SK-N-SH (cell line): Measurements from ENCODE around the gene L3MBTL2. TPM values are rescaled to one million over a fixed set of nuclear protein-coding genes. Genes with fewer than 3 reads are reported as not detected.

Experiments
- CTCF ChIA-PET: fragments of 300-600, 350-600 bp; formaldehyde crosslinking; extraction: SDS; loops from one replicate; lab custom pipeline; 2021; lab: Yijun Ruan, JAX
- POLR2A ChIA-PET: fragments of 350-600 bp; sonication (Branson Sonifier 250); formaldehyde crosslinking; extraction: SDS; loops from one replicate; lab custom pipeline; 2020; ENCODE audit warnings: antibody characterized with exemption, inconsistent platforms; lab: Yijun Ruan, JAX
- DNase-seq: peaks from one replicate; pipeline ENCODE4 v3.0.0; 2012
- H2AFZ ChIP-seq: fragments of 200-600 bp; sonication (generic); 2 replicates; pipeline ENCODE4 v1.8.1; 2016; ENCODE audit warnings: antibody characterized with exemption, mild to moderate bottlenecking, low read depth
- H3F3A ChIP-seq: fragments of 200-600 bp; sonication (generic); replicated peaks from 2 replicates; pipeline ENCODE3; 2016; ENCODE audit warnings: antibody characterized with exemption, mild to moderate bottlenecking; ENCODE audit not compliant: insufficient read depth
- H3K27ac ChIP-seq, 2 experiments: fragments of 200-500 bp in 1 of 2; fragments of 200-600 bp in 1 of 2; sonication (Bioruptor generic) in 1 of 2; sonication (generic), shearing (Covaris generic) in 1 of 2; 2 replicates each; pipeline versions ENCODE4 v1.5.1 to v1.6.1; 2014 to 2016; ENCODE audit warnings: low read depth in 2 of 2, inconsistent platforms in 1 of 2, low read length in 1 of 2, mild to moderate bottlenecking in 1 of 2, mixed read lengths in 1 of 2
- H3K27me3 ChIP-seq: fragments of 200-600 bp; sonication (generic), shearing (Covaris generic); 2 replicates; pipeline ENCODE4 v1.6.1; 2016; ENCODE audit warnings: mixed run types; ENCODE audit not compliant: insufficient read depth
- H3K36me3 ChIP-seq, 2 experiments: fragments of 200-500 bp in 1 of 2; fragments of 200-600 bp in 1 of 2; sonication (Bioruptor generic) in 1 of 2; sonication (generic) in 1 of 2; replicated peaks in 1 of 2; 2 replicates each; pipeline versions ENCODE3 to v1.5.1; 2014 to 2016; ENCODE audit warnings: low read length in 1 of 2, mild to moderate bottlenecking in 1 of 2; ENCODE audit not compliant: insufficient read depth in 2 of 2, control insufficient read depth in 1 of 2
- H3K4me1 ChIP-seq, 2 experiments: fragments of 200-500 bp in 1 of 2; fragments of 200-600 bp in 1 of 2; sonication (Bioruptor generic) in 1 of 2; sonication (generic), shearing (Covaris generic) in 1 of 2; 2 replicates each; pipeline versions ENCODE4 v1.5.1 to v1.6.1; 2014 to 2016; ENCODE audit warnings: low read depth in 1 of 2, low read length in 1 of 2, mixed run types in 1 of 2; ENCODE audit not compliant: insufficient read depth in 2 of 2, control insufficient read depth in 1 of 2
- H3K4me2 ChIP-seq: fragments of 200-600 bp; sonication (generic), shearing (Covaris generic); 2 replicates; pipeline ENCODE4 v1.6.1; 2017; ENCODE audit warnings: mixed run types
- H3K4me3 ChIP-seq, 2 experiments: fragments of 200-500 bp in 1 of 2; fragments of 200-600 bp in 1 of 2; sonication (Bioruptor generic) in 1 of 2; sonication (generic), shearing (Covaris generic) in 1 of 2; 2 replicates each; pipeline versions ENCODE4 v1.5.1 to v1.8.1; 2014 to 2016; ENCODE audit warnings: low read depth in 2 of 2, inconsistent platforms in 1 of 2, low read length in 1 of 2, mild to moderate bottlenecking in 1 of 2, mixed read lengths in 1 of 2, moderate library complexity in 1 of 2
- H3K79me2 ChIP-seq: fragments of 200-600 bp; sonication (generic); 2 replicates; pipeline ENCODE4 v1.8.1; 2017; ENCODE audit warnings: mild to moderate bottlenecking; ENCODE audit not compliant: insufficient read depth
- H3K9ac ChIP-seq: fragments of 200-600 bp; sonication (generic); 2 replicates; pipeline ENCODE4 v1.6.1; 2017; ENCODE audit warnings: mixed run types
- H3K9me2 ChIP-seq: fragments of 200-600 bp; sonication (generic); 2 replicates; pipeline ENCODE4 v1.6.1; 2017; ENCODE audit warnings: mixed run types
- H3K9me3 ChIP-seq: fragments of 200-600 bp; sonication (generic); 2 replicates; pipeline ENCODE4 v1.6.1; 2017; ENCODE audit warnings: mixed run types, mild to moderate bottlenecking, moderate library complexity
- H4K20me1 ChIP-seq: fragments of 200-600 bp; sonication (generic); 2 replicates; pipeline ENCODE4 v1.6.1; 2017; ENCODE audit warnings: mild to moderate bottlenecking, mixed run types; ENCODE audit not compliant: insufficient read depth
- ELF1 ChIP-seq: IDR thresholded peaks from 2 replicates; pipeline ENCODE4 v1.4.0; 2012
- EZH2phosphoT487 ChIP-seq: fragments of 200-600 bp; sonication (generic); IDR thresholded peaks from 2 replicates; pipeline ENCODE4 v1.6.1; 2017; ENCODE audit warnings: low read depth, mixed run types, mild to moderate bottlenecking, antibody characterized with exemption, moderate library complexity, borderline replicate concordance
- FOXJ3 ChIP-seq: sonication (generic); formaldehyde crosslinking; IDR thresholded peaks from 2 replicates; pipeline ENCODE4 v1.5.1; 2020; ENCODE audit warnings: mild to moderate bottlenecking, missing genetic modification reagents
- FOXM1 ChIP-seq: IDR thresholded peaks from 2 replicates; pipeline ENCODE4 v1.4.0; 2012; ENCODE audit warnings: low read depth, mild to moderate bottlenecking
- GATA2 ChIP-seq: sonication (generic); formaldehyde crosslinking; IDR thresholded peaks from 2 replicates; pipeline ENCODE4 v1.5.0; 2020; ENCODE audit warnings: mild to moderate bottlenecking, missing genetic modification reagents
- MAX ChIP-seq: IDR thresholded peaks from 2 replicates; pipeline ENCODE4 v1.4.0; 2012; ENCODE audit warnings: low read depth
- MXI1 ChIP-seq: IDR thresholded peaks from 2 replicates; pipeline ENCODE4 v1.6.1; 2012; ENCODE audit warnings: mild to moderate bottlenecking, low read depth, low read length, improper control_type of control experiment
- POLR2AphosphoS5 ChIP-seq: IDR thresholded peaks from 2 replicates; pipeline ENCODE4 v1.6.1; 2012; ENCODE audit warnings: low read depth, low read length
- RCOR1 ChIP-seq: fragments of 150-350 bp; IDR thresholded peaks from 2 replicates; pipeline ENCODE4 v1.6.1; 2017; ENCODE audit warnings: antibody characterized with exemption, low read length
- RXRA ChIP-seq: IDR thresholded peaks from 2 replicates; pipeline ENCODE4 v1.4.0; 2012; ENCODE audit warnings: low read depth, mild to moderate bottlenecking, borderline replicate concordance
- TCF12 ChIP-seq: IDR thresholded peaks from 2 replicates; pipeline ENCODE4 v1.4.0; 2012
- USF2 ChIP-seq: fragments of 150-350 bp; IDR thresholded peaks from 2 replicates; pipeline ENCODE4 v1.6.1; 2017; ENCODE audit warnings: antibody characterized with exemption, low read length, low read depth, borderline replicate concordance
- YY1 ChIP-seq: IDR thresholded peaks from 2 replicates; pipeline ENCODE4 v1.4.0; 2012; ENCODE audit warnings: low read depth, mild to moderate bottlenecking
- ZBTB33 ChIP-seq: IDR thresholded peaks from 2 replicates; pipeline ENCODE4 v1.4.0; 2012; ENCODE audit warnings: low read depth, borderline replicate concordance
- WGBS: methylation state at CpG from one replicate; pipeline ENCODE4 v1.1.6; 2017; ENCODE audit warnings: low lambda C conversion rate; 5-methylcytosine and 5-hydroxymethylcytosine counted together
- polyA plus RNA-seq, 3 experiments: library from polyadenylated mRNA; depleted of rRNA; stranded (reverse); fragments of >200 nt; gene quantifications; 2 replicates each; pipeline ENCODE4 v1.2.3, GENCODE V29; 2012
- TF ChIP-seq, protein P1 (sequence below): IDR thresholded peaks from 2 replicates; pipeline ENCODE4; 2012

L3MBTL2 gene
- polyA plus RNA-seq, 1 of the 3 experiments (the other 2 are of a cell fraction) = 13.3 TPM

- Histone ChIP-seq H3K9ac (no peak within 1 kb of the TSS), H3K79me2 (no peaks in the 10 kb centered on the region), H4K20me1 (no peaks in the 10 kb centered on the region)
- no peak for TF ChIP-seq ZBTB33
- no peak for TF ChIP-seq MXI1
- no peak for TF ChIP-seq YY1
- no peak for TF ChIP-seq MAX
- TF ChIP-seq USF2 = no peak
- no peak for TF ChIP-seq TCF12
- TF ChIP-seq, protein P1, sequence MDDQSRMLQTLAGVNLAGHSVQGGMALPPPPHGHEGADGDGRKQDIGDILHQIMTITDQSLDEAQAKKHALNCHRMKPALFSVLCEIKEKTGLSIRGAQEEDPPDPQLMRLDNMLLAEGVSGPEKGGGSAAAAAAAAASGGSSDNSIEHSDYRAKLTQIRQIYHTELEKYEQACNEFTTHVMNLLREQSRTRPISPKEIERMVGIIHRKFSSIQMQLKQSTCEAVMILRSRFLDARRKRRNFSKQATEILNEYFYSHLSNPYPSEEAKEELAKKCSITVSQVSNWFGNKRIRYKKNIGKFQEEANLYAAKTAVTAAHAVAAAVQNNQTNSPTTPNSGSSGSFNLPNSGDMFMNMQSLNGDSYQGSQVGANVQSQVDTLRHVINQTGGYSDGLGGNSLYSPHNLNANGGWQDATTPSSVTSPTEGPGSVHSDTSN = no peak
- no peak for TF ChIP-seq FOXM1
- no peak for TF ChIP-seq EZH2phosphoT487
- no peak for TF ChIP-seq FOXJ3 (CRISPR knock-in tag)
- no peak for TF ChIP-seq POLR2AphosphoS5
- no peak for TF ChIP-seq GATA2 (CRISPR knock-in tag)
- no peak for TF ChIP-seq RXRA
- no peak for TF ChIP-seq RCOR1
- no peak for TF ChIP-seq ELF1
- TF ChIP-seq, all 33 proteins: peak for 0
- no peaks in the 10 kb centered on the region; a peak in 1 of 4 replicates for H3K4me1 ChIP-seq
- H3K9me3 ChIP-seq = no peaks in the 10 kb centered on the region
- no peaks in the 10 kb centered on the region for H3K36me3 ChIP-seq
- WGBS = 52% methylated on average over 2 of the region's 24 CpGs
- no peak within 1 kb of the TSS for H3K4me3 ChIP-seq
- peak; percentile 72 for DNase-seq
- ChIA-PET CTCF (no interaction called here), POLR2A (interaction anchor here (0.5 kb wide), 1 partner anchor 250 kb away, joined by 4 read pairs; no protein-coding TSS in a partner anchor)
- H3K27me3 ChIP-seq = no peaks in the 10 kb centered on the region
- H3K4me2 ChIP-seq = no peak within 1 kb of the TSS
- no peaks in the 10 kb centered on the region for H3F3A ChIP-seq
- no peak within 1 kb of the TSS for H2AFZ ChIP-seq
- H3K27ac ChIP-seq = no peak within 1 kb of the TSS
- H3K9me2 ChIP-seq = no peaks in the 10 kb centered on the region
Observed at GRCh38 chr22:41240377-41241132, 35.4 kb downstream of the L3MBTL2 start, which contains the start of gene CHADL. TSS of gene CHADL (minus strand) at chr22:41240931. CDS start at chr22:41240881, 50 bp downstream.
